Uterus (tissue), 2 donors: ENCODE data around the gene FBLN1.

Experiments used
- CTCF ChIP-seq, 4 experiments: fragments of 200-600 bp in 2 of 4; fragments of 450-650 bp in 2 of 4; sonication (generic) in 2 of 4; IDR thresholded peaks; one replicate each; pipeline ENCODE4 v1.5.1; 2016 to 2019; ENCODE audit warnings: antibody characterized with exemption in 4 of 4, mild to moderate bottlenecking in 2 of 4, moderate library complexity in 1 of 4
- POLR2A ChIP-seq, 2 donors: fragments of 450-650 bp; IDR thresholded peaks; one replicate each; pipeline ENCODE4 v1.6.1; 2016; ENCODE audit warnings: antibody characterized with exemption in 2 of 2, mild to moderate bottlenecking in 1 of 2, moderate library complexity in 1 of 2

GRCh38 chr22:45638834-45639746 lies 136.4 kb downstream of the FBLN1 start:
- TF ChIP-seq POLR2A (IDR thresholded peaks at IDR 0.05) (no peak), CTCF (IDR thresholded peaks at IDR 0.05) (no peak)
